Stimulated activated CD4-positive, alpha-beta T cell treated with anti-CD3 and anti-CD28 coated beads, Interleukin-15, amount 100 ng/mL, for 1 hour (primary cell): ENCODE data around the gene PCED1A.

Experiments
- DNase-seq, 2 donors: peaks; one replicate each; pipeline ENCODE4 v3.0.0-alpha.2; 2020; ENCODE audit warnings: low read depth in 1 of 2, low spot score in 1 of 2

PCED1A gene

DNA sequence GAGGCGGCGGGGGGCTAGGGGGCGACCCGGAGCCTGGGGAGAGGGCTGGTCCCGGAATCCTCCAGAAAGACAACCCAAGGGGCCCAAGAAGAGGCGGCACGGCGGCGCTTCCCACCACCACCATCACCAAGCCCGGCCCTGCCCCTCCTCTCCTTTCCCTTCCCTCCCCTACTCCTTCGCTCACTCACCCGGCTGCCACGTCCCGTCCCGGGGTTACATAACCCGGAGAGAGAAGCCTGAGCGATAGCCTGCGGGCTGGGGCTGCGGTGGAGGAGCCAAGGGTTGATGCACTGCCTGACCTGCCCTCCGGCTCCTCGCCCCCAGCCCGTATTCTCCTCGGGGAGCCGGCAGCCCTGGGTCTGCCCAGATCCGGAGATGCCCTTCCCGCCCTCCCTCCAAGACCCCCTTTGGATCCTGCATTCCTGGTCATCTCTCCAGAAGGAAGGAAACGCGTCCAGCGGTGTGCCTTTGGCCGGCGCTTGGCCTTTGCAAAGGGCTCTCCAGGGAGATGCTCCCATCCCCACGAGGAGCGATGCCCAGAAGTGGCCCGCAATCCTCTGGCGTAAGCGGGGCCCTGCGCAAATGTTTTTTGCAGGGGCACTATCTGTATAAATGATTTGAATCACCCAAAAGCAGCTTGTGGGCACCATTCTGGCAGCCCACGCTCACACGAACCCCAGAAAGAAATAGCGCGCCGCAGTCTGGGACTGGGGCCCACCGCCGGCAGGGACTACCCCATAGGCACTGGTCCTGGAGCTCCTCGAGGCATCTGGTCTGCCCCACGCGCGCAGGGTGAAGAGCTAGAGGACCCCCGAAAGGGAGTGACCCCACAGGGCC lies 35.4 kb downstream of the PCED1A start:
- DNase-seq = no peak

DNA sequence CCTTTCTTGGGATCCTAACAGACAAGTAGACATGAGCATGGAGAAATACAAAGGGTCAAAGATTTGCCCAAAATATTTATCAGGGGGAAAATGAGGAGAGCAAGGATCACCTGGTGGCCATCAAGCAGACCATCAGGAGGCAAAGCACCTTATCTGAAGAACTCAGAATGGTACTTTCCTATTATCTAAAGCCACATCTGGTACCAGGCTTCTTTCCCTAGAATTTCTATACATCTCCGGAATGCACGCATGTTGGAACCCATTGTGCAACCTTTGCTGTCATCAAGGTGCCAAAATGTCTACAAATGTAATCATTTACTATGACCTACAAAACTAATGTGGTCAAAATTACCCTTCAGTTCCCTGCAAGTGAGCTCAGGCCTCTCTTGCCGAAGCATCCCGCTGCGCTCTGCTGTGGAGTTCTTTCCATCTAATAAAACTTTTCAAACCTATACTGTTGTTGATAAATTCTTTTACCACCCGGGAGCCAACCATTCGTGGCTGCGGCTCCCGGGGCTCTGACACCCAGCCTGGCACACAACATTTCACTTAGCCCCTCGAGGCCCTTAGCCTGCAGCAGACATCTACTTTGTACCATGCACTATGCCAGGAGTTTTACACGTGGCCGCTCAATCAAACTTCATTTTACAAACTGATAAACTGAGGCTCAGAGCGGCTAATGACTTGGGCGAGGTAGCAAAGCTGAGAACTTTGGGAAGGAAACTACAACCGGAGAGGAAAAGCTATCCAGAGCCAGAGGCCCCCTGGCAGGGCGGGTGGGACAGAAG lies 36.2 kb downstream of the PCED1A start:
- DNase-seq = no peak

DNA sequence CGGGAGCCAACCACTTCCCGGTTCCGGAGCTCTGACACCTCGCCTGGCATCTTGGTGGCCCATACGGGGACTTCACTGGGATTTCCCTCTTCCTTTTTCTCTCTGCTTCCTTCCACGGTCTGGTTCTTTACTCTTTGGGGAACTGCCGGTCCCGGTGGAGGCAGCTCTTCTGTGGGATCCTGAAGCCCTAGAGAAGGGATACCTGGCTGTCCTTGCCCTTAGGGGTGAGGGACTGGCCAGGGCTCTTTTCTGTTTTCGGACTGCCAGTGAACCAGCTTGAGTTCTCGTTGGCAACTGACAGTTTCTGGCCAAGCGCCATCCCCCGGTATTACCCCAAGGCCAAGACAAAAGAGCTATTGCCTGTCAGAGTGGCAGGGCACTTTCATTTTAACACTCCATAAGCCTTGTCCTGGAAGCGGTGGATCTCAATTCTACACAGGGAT lies 39.1 kb downstream of the PCED1A start:
- DNase-seq = no peak

DNA sequence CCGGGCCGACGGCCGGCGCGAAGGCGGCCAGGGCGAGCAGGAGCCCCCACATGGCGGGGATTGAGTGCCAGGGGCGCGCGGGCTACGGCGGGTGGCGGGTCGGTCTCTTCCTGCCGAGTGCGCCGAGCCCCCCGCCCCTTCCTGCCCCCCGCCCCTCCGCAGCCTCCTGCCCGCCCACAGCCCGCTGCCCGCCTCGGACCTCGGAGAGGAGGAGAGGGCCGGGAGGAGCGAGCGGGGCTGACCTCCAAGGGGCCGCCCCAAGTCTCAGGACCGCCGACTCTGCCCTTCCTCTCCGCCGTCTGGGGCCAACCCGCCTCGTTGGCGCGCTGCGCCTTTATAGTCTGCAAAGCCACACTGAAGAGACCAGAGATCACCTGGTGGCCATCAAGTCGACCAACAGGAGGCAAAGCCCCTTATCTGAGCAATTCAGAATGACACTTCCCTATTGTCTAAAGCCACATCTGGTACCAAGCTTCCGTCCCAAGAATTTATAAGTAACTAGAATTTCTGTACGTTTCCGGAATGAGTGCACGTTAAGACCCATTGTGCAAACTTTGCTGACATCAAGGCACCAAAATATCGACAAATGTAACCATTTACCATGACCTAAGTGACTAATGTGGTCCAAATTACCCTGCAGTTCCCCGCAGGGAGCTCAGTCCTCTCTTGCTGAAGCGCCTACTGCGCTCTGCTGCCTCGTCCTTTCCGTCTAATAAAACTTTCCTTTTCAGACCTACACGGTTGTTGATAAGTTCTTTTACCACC lies 39.8 kb downstream of the PCED1A start, which contains the start of gene CPXM1:
Gene CPXM1, minus strand, starts transcription at position 107 of the 765 bp plus-strand sequence. Its CDS starts 55 bp downstream, at position 52.
- DNase-seq = no peak

DNA sequence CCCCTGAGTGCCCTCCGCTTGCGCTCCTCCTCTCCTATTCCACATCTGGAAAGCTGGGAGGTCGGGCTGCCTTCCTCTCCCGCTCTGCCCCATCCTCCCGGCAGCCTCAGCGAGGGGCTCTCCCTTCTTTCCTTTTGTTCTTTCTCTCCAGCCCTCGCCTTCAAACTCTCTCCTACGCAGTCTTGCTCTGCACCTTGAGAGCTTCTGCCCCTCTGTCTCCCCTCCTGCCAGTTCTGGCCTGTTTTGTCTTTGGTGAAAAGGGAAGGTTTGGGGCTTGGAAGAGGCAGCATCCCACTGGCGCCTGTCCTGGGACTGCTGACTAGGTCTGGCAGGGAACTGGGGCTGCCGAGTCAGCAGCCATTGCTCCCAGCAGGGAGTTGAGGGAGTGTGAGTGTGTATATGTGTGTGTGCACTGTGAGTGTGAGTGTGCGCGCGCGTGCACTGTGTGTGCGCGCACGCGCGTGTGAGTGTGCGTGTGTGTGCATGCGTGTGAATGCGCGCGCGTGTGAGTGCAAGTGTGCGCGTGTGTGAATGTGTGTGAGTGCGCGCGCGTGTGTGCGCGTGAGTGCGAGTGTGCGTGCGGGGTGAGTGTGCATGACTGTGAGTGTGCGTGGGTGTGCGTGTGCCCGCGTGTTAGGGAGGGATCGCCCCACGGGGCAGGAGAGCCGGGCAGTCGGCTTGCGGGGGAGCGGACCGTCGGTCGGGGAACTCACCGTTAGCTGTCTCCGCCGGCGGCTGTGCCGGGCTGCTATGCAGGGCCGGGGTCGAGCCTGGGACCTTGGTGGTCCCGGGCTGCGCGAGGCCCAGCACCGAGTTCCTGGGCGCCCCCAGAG lies 40.6 kb downstream of the PCED1A start:
- no peak for DNase-seq

DNA sequence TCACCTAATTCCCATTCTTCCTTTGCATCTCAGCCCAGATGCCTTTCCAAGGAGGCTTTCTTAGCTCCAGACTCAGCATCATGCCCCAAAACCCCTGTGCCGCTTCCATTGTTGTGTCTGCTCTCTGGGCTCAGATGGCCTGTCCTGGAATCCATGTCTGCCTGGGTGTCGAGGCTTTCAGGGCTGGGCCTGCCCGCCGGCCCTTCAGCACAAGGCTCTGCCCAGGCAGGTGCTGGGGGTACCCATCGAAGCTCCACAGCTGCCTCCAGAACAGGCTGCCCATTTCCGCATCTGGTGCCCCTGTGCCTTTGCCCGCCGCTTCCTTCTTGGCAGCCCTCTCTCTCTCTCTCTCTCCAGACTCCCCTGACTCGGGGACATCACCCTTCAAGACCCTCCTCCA lies 41.2 kb downstream of the PCED1A start:
- DNase-seq = no peak

DNA sequence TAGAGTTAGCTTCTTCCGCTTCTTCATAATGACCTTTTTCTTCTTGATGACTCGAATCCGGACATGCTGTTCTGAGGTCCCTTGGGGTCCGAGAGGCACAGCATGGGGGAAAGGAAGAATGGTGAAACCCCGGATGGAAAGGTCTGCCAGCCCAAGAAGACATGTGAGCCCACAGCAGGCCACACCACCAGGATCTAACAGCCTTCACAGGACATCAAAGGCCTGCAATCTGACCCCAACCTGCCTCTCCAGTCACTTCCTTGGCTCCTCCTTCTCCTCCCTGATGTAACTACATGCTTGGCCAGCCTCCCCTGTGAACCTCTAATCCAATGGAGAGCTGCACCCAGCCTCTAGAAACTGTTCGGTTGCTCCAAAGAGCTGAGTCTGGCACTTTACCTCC lies 41.6 kb downstream of the PCED1A start:
- DNase-seq = no peak

DNA sequence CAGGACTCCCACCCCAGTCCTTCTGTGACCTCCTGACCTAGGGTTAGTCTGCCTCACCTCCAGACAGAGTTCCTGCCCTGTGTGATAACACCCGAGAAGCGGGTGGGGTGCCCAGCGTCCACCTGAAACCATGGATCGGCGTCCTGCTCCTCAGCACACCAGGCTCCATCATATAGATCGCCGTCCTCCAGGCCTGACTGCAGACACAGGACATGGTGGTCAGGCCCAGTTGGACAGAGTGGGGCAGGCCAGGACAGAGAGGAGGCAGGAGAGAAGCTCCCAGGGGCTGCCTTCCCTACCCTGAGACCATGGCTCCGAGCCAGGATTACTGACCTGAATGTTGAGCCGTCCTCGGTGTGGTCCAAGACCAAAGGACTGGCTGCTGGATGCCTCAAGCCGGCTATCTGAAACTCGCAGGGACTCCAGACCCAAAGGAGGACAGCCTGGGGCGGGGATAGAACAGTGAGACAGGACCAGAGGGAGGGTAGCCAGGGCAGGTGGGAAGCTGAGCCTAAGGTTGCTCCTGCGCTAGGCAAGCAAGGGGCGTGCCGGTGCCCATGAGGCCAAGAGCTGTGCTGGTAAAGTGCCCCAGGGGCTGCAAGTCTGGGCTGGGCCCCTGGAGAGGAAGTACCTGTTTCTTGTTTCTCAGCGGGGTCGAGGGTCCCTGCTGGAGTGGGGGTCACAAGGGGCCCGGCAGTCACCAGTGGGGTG lies 42.2 kb downstream of the PCED1A start:
- DNase-seq = no peak

DNA sequence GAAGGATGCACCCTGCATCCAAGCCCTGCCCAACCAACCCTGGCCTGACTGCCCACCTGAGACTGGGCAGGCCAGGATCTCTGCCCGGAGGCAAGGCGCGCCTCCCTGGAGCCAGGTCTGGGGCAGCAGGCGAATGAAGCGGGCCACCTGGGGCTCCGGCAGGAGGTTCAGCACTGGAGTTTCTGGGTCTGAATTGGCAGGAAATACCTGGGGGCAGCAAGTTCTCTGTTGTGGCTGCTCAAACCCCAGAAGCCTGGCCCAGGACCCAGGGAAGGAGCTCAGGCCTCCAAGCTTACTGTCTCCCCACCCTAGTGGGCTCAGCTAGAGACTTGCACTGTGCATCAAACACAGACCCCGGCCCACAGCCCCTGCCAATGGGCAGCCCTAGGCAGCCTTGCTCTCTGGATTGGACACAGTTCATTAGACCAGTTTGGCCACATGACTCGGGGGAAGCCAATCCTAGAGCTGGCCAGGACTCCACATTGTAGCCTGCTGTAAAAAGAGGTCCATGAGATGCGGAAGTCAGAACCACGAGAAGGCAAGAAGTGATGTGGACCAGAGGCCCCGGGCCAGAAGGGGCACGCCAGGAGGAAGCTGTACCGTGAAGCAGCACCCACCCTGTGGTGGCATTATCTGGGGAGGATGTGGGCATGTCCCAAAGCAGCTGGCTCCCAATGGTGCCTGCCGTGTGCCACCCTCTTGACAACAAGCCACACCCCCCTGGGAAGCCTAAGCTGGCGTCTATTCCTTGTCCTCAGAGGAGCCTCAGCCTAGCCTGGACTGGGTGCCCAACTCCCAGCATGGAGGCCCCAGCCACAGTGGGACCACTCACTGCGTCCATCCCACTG lies 43.1 kb downstream of the PCED1A start:
- DNase-seq = no peak

DNA sequence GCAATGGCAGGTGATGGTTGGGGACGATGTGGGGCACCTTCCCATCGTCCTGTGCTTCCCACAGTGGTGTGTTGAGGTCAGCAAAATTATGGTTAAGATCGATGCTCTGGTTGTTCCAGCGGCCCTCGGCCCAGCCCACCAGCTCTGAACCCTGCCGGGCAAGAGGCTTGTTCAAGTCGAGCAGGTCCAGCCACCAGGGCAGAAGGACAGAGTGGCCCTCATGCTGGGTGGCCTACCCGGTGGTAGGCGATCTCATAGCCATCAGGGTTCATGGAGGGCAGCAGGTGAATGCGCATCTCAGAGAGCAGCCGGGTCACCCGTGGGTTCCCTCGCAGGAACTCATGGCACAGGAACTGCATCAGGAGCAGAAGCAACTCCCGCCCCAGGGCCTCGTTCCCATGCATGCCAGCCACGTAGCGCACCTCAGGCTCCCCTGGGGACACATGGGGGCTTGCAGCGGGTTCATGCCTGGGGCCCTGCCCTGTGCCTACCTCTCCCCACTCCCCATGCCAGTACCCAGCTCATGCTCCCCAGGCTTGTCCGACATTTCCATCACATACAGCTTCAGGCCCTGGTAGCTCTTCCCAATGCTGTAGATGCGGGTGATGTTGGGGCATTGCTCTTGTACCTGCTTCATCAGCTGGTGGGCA lies 44.3 kb downstream of the PCED1A start:
- no peak for DNase-seq

DNA sequence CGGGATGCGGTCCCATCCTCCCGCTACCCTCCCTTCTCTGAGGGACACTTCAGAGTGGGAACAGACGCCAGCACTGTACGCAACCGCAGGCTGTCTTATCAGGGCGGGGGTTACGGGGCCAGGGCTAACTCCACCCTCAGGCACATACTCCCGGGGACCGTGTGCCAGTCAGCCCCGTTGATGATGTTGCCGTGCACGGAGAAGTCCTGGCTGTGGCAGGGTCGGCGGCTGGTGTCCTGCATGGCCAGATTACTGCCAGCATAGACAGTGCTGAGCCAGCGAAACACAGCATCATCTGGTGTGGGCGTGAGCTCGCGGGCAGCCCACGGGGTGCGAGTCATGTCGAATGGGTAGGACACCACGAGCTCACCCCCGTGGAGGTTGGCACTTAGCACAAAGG lies 45.0 kb downstream of the PCED1A start:
- DNase-seq = no peak

DNA sequence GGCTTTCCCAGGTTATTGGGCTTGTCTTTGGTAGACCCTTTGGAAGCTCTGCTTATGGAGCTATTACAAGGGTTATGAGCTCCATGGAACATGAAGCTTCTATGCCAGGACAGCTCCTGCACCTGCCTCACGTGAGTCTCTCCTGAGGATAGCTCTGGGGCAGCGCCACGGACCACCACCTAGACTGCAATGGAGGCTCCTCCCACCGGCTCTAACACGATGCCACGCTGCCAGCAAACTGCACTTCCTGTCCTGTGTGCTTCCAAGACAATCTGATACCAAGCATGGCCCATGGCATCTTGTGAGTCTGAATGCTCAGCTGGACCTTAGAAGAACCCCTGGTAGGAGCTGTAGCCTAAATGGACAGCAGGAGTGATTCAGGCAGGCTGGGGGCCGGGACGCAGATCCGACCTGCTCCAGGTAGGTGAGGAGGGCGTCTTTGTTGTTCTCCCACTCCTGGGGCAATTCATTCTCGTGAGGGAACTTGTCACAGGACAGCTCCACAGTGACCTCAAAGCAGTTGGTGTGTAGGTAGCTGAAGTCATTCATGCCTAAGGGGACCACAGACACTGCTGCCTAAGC lies 45.5 kb downstream of the PCED1A start:
- no peak for DNase-seq

DNA sequence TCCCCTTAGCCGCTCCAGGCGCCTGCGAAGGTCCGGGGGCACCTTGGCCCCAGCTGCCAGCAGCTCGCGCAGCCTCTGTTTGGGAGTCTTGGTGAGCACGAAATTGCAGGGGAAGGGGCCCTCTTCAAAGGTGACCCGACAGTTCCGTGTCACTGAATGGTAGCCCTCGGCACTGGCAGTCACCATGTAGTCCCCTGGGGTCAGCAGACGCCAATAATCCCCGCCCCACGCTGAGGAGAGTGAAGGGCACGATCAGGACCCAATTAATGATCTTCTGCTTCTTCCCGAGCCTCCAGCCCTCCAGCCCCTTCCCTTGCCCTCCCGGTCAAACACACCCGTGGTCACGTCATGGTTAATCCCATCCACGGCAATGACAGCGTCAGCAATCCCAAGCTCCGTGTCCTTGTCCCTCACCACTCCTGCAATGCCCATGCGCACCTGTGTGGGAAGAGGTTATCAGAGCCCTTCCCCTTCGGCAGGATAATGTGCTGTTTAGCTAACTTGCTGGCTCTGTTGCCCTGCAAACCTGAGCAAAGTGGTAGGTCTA lies 46.2 kb downstream of the PCED1A start:
- DNase-seq = no peak

DNA sequence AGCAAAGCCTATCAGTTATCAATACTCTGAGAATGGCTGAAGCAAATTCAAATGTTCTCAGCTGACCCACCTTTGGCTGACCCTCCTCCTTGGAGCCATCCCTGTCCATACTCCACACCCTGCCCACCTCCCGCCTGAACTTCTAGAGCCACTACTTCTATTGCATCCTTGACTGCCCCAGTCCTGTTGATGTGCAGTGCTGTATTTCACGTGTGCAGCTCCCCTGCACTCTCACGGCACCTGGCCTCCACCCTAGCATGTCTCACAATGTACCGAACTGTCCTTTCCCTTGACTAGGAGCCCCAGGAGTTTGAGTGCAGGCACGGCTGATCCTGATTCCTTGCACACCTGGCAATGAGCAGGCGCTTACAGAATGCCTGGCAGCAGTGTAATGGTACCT lies 47.0 kb downstream of the PCED1A start:
- DNase-seq = no peak
